H1 (cell line): Measurements from ENCODE around the gene APOA1. TPM values are rescaled to one million over a fixed set of nuclear protein-coding genes. Genes with fewer than 3 reads are reported as not detected.

Experiments
- CTCF ChIA-PET: fragments of 300-600 bp; sonication (Branson Sonifier 250); formaldehyde crosslinking; loops from one replicate; lab custom pipeline; 2021; ENCODE audit not compliant: partially characterized antibody; lab: Charles Lee
- POLR2A ChIA-PET: fragments of 300-600 bp; sonication (Branson Sonifier 250); formaldehyde crosslinking; loops from one replicate; lab custom pipeline; 2021; ENCODE audit warnings: inconsistent platforms; ENCODE audit not compliant: partially characterized antibody; lab: Charles Lee
- DNase-seq, 2 experiments: peaks; one replicate each; pipeline versions ENCODE4 v3.0.0 to v3.0.0-alpha.2; 2010 to 2022; ENCODE audit warnings: low spot score in 2 of 2, low read depth in 1 of 2, mixed read lengths in 1 of 2
- FAIRE-seq: peaks from 2 replicates; lab custom pipeline; 2011; peaks lifted over from hg19 to GRCh38; lab: Jason Lieb, UNC
- H2AFZ ChIP-seq: 2 replicates; pipeline ENCODE4 v1.8.1; 2012; ENCODE audit warnings: low read length, inconsistent platforms
- H2AK5ac ChIP-seq: 2 replicates; pipeline ENCODE4 v1.6.1; 2013; ENCODE audit warnings: low read depth, low read length
- H2BK120ac ChIP-seq: replicated peaks from 2 replicates; pipeline ENCODE3; 2013; ENCODE audit warnings: low read depth, low read length, inconsistent platforms
- H2BK12ac ChIP-seq: 2 replicates; pipeline ENCODE4 v1.6.1; 2013; ENCODE audit warnings: low read depth, low read length
- H2BK15ac ChIP-seq: 2 replicates; pipeline ENCODE4 v1.6.1; 2013; ENCODE audit warnings: low read length
- H2BK20ac ChIP-seq: 2 replicates; pipeline ENCODE4 v1.6.1; 2013; ENCODE audit warnings: low read length
- H2BK5ac ChIP-seq: 2 replicates; pipeline ENCODE4 v1.6.1; 2013; ENCODE audit warnings: low read depth, low read length
- H3K14ac ChIP-seq: 2 replicates; pipeline ENCODE4 v1.6.1; 2013; ENCODE audit warnings: inconsistent platforms; ENCODE audit not compliant: insufficient read length
- H3K18ac ChIP-seq: 2 replicates; pipeline ENCODE4 v1.6.1; 2013; ENCODE audit warnings: low read length; ENCODE audit errors: extremely low read depth
- H3K23ac ChIP-seq: 2 replicates; pipeline ENCODE4 v1.6.1; 2013; ENCODE audit warnings: inconsistent platforms; ENCODE audit not compliant: insufficient read length
- H3K23me2 ChIP-seq: 2 replicates; pipeline ENCODE4 v1.6.1; 2013; ENCODE audit warnings: low read depth, low read length
- H3K27ac ChIP-seq: 2 replicates; pipeline ENCODE4 v1.6.1; 2011; ENCODE audit warnings: low read depth, low read length, inconsistent platforms
- H3K27me3 ChIP-seq, 4 experiments: replicated peaks in 1 of 4; 1 replicate in 1 of 4; 2 replicates in 3 of 4; pipeline versions ENCODE4 v1.6.1 to v1.8.1; 2011 to 2013; ENCODE audit warnings: low read length in 3 of 4, mild to moderate bottlenecking in 3 of 4, inconsistent platforms in 2 of 4, mixed read lengths in 2 of 4, moderate library complexity in 1 of 4; ENCODE audit not compliant: control insufficient read depth in 3 of 4, insufficient read depth in 3 of 4; ENCODE audit errors: extremely low read depth in 1 of 4
- H3K36me3 ChIP-seq, 4 experiments: 2 replicates each; pipeline versions ENCODE4 v1.6.1 to v1.8.1; 2011 to 2013; ENCODE audit warnings: mild to moderate bottlenecking in 4 of 4, low read length in 3 of 4, moderate library complexity in 2 of 4, control low read depth in 1 of 4, inconsistent platforms in 1 of 4; ENCODE audit not compliant: insufficient read depth in 4 of 4, control insufficient read depth in 2 of 4
- H3K4ac ChIP-seq: replicated peaks from 2 replicates; pipeline ENCODE3; 2013; ENCODE audit warnings: low read length, low read depth, mixed read lengths, inconsistent platforms; ENCODE audit not compliant: insufficient read length
- H3K4me1 ChIP-seq, 4 experiments: replicated peaks in 1 of 4; 1 replicate in 1 of 4; 2 replicates in 3 of 4; pipeline versions ENCODE4 v1.6.1 to v1.8.1; 2011 to 2013; ENCODE audit warnings: low read length in 3 of 4, inconsistent platforms in 2 of 4, mixed read lengths in 1 of 4; ENCODE audit not compliant: insufficient read depth in 4 of 4, control insufficient read depth in 3 of 4
- H3K4me2 ChIP-seq, 2 experiments: 2 replicates each; pipeline versions ENCODE4 v1.6.1 to v1.8.1; 2011 to 2013; ENCODE audit warnings: low read depth in 2 of 2, low read length in 2 of 2, control low read depth in 1 of 2, inconsistent platforms in 1 of 2, mild to moderate bottlenecking in 1 of 2; ENCODE audit not compliant: insufficient read depth in 1 of 2
- H3K4me3 ChIP-seq, 4 experiments: fragments of 200-600, 300-600 bp in 1 of 4; sonication (generic), shearing (Covaris generic), sonication (Bioruptor Twin) in 1 of 4; 2 replicates each; pipeline versions ENCODE4 v1.5.1 to v1.8.1; 2011 to 2016; ENCODE audit warnings: low read length in 4 of 4, low read depth in 3 of 4, control low read depth in 2 of 4, inconsistent platforms in 2 of 4, mild to moderate bottlenecking in 2 of 4, mixed read lengths in 1 of 4, moderate library complexity in 1 of 4; ENCODE audit not compliant: insufficient read depth in 2 of 4; ENCODE audit errors: extremely low read depth in 1 of 4
- H3K56ac ChIP-seq: replicated peaks from 2 replicates; pipeline ENCODE3; 2013; ENCODE audit warnings: low read depth, mild to moderate bottlenecking, mixed read lengths, low read length, inconsistent platforms; ENCODE audit not compliant: insufficient read length
- H3K79me1 ChIP-seq: 2 replicates; pipeline ENCODE4 v1.6.1; 2013; ENCODE audit warnings: low read depth, low read length, control low read depth
- H3K79me2 ChIP-seq, 2 experiments: 2 replicates each; pipeline versions ENCODE4 v1.6.1 to v1.8.1; 2012 to 2013; ENCODE audit warnings: low read length in 2 of 2, mild to moderate bottlenecking in 2 of 2, inconsistent platforms in 1 of 2; ENCODE audit not compliant: insufficient read depth in 2 of 2, control insufficient read depth in 1 of 2
- H3K9ac ChIP-seq, 4 experiments: replicated peaks in 1 of 4; 1 replicate in 1 of 4; 2 replicates in 3 of 4; pipeline versions ENCODE4 v1.6.1 to v1.8.1; 2011 to 2013; ENCODE audit warnings: low read depth in 3 of 4, low read length in 3 of 4, control low read depth in 2 of 4, mild to moderate bottlenecking in 2 of 4, moderate library complexity in 2 of 4, inconsistent platforms in 1 of 4; ENCODE audit errors: extremely low read depth in 1 of 4
- H3K9me3 ChIP-seq, 2 experiments: 2 replicates each; pipeline versions ENCODE4 v1.6.1 to v1.8.1; 2012 to 2013; ENCODE audit warnings: mild to moderate bottlenecking in 2 of 2, moderate library complexity in 2 of 2, control low read depth in 1 of 2, inconsistent platforms in 1 of 2, low read depth in 1 of 2, low read length in 1 of 2, mixed read lengths in 1 of 2; ENCODE audit not compliant: insufficient read depth in 2 of 2
- H4K20me1 ChIP-seq, 2 experiments: replicated peaks in 1 of 2; 2 replicates each; pipeline versions ENCODE3 to v1.8.1; 2011 to 2013; ENCODE audit warnings: inconsistent platforms in 2 of 2, low read length in 2 of 2, mild to moderate bottlenecking in 1 of 2; ENCODE audit not compliant: insufficient read depth in 2 of 2, control insufficient read depth in 1 of 2
- H4K5ac ChIP-seq: 2 replicates; pipeline ENCODE4 v1.6.1; 2013; ENCODE audit warnings: low read length, low read depth, mixed read lengths, inconsistent platforms; ENCODE audit not compliant: insufficient read length
- H4K8ac ChIP-seq: 2 replicates; pipeline ENCODE4 v1.8.0; 2013; ENCODE audit warnings: mild to moderate bottlenecking, moderate library complexity, low read length, inconsistent platforms; ENCODE audit not compliant: insufficient read depth; ENCODE audit errors: extremely low read depth
- H4K91ac ChIP-seq: replicated peaks from 2 replicates; pipeline ENCODE3; 2013; ENCODE audit warnings: low read length, mixed read lengths, inconsistent platforms; ENCODE audit not compliant: insufficient read length
- CHD1 ChIP-seq: IDR thresholded peaks from 2 replicates; pipeline ENCODE4 v1.6.1; 2012; ENCODE audit warnings: low read depth, low read length, improper control_type of control experiment
- TEAD4 ChIP-seq: IDR thresholded peaks from 2 replicates; pipeline ENCODE4 v1.6.1; 2012; ENCODE audit warnings: low read depth, low read length, inconsistent platforms, mixed read lengths
- WGBS, 2 experiments: shearing (Covaris generic) in 1 of 2; methylation state at CpG; one replicate each; pipeline versions ENCODE4 v1.1.6 to v1.1.7; 2013 to 2015; ENCODE audit warnings: low lambda C conversion rate in 2 of 2, mixed read lengths in 2 of 2, inconsistent platforms in 1 of 2, low coverage in 1 of 2, missing lambda C conversion rate in 1 of 2; ENCODE audit not compliant: insufficient replicate concordance in 2 of 2, insufficient coverage in 1 of 2, insufficient read length in 1 of 2; ENCODE audit errors: extremely low coverage in 1 of 2, missing lambda C conversion rate in 1 of 2; 5-methylcytosine and 5-hydroxymethylcytosine counted together
- long read RNA-seq, 2 experiments: library from RNA in 1 of 2; library from capped mRNA in 1 of 2; stranded (forward); transcript quantifications; one replicate each; pipeline ENCODE4 v2.0.0, GENCODE V29; 2021; ENCODE audit warnings: inconsistent platforms in 1 of 2
- polyA minus RNA-seq, 3 experiments: library from RNA; depleted of rRNA, polyadenylated mRNA; stranded (reverse); fragments of >200 nt; gene quantifications; 1 replicate in 2 of 3; 2 replicates in 1 of 3; pipeline ENCODE4 v1.2.3, GENCODE V29; 2011
- polyA plus RNA-seq, 7 experiments: library from polyadenylated mRNA; depleted of rRNA in 3 of 7; stranded (reverse) in 5 of 7; unstranded in 2 of 7; fragments of >200 nt in 5 of 7; fragments of 200-250 nt in 2 of 7; gene quantifications; 1 replicate in 5 of 7; 2 replicates in 1 of 7; 4 replicates in 1 of 7; pipeline versions ENCODE4 v1.2.1 to v1.2.3, GENCODE V29; 2011 to 2013; ENCODE audit warnings: missing spikeins in 2 of 7, mixed read lengths in 2 of 7
- total RNA-seq: library from RNA; stranded (reverse); fragmentation: NEBNext Ultra II Directional; extraction: Animal tissue kit (Norgen Biotek cat#: 25700); gene quantifications from 2 replicates; pipeline ENCODE4 v1.2.1, GENCODE V29; 2021

The APOA1 gene
- 0.48 TPM in 1 of 2 replicates, not detected in the other for total RNA-seq
- 0.47 and 0.80 TPM in 2 replicates for polyA plus RNA-seq (2011; rRNA removed)
- polyA plus RNA-seq (2011; cell fraction: cytosol; rRNA removed): 0.92 TPM
- 0.63 TPM for polyA plus RNA-seq (2011; cell fraction: nucleus; rRNA removed)
- 1.3 to 1.6 TPM (median 1.5 TPM) in 4 replicates for polyA plus RNA-seq (2012, experiment 1 of 2)
- polyA plus RNA-seq (2012, experiment 2 of 2): 2.1 TPM
- 0.20 TPM for polyA plus RNA-seq (2013, experiment 1 of 2)
- polyA plus RNA-seq (2013, experiment 2 of 2): 0.39 TPM
- 0.66 TPM in 1 of 2 replicates, not detected in the other for polyA minus RNA-seq (2011; rRNA and poly(A)+ RNA removed)
- not detected for polyA minus RNA-seq (2011; cell fraction: cytosol; rRNA and poly(A)+ RNA removed)
- not detected for polyA minus RNA-seq (2011; cell fraction: nucleus; rRNA and poly(A)+ RNA removed)
- long read RNA-seq, experiment 1: 0 reads
- long read RNA-seq, experiment 2: 0 reads

DNA sequence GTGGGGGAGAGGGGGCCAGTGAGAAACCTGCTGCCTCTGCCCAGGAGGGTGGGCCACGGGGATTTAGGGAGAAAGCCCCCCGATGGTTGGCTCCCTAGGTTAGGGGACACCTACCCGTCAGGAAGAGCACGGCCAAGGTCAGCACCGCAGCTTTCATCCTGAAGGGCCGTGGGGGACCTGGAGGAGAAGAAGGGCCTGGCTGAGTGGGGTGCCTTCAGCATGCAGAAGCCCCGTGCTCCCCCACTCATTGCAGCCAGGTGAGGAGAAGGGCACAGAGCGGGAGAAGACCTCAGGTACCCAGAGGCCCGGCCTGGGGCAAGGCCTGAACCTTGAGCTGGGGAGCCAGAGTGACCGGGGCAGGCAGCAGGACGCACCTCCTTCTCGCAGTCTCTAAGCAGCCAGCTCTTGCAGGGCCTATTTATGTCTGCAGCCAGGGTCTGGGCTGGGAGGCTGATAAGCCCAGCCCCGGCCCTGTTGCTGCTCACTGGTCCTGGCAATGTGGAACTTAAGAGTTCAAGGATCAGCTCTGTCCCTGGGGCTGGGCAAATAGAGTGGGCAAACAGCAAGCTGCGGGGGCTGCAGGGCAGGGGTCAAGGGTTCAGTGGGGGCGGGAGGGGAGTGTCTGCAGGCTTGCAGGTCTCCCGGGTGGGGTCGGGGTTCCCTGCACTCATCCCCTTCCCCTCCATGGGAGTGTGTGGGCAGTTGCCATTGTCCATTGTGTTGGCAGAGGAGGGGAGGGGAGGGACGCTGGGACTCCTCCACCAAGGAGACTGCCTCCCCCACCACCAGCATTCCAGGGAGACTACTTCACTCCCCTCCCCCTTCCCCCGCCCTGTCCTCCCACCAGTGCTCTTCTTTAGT, at the start of gene APOA1:
TSS of gene APOA1 (minus strand) at position 392 of the 861 bp plus-strand sequence. CDS start at position 157, 235 bp downstream.
- no peak within 1 kb of the TSS for H3K23ac ChIP-seq
- ChIA-PET CTCF (interaction anchor here (0.7 to 12.2 kb wide), 16 partner anchors 11 to 389 kb away, joined by 3 to 237 read pairs (median 8); partner anchors contain the start of genes APOA4, APOA5 and ZPR1), POLR2A (interaction anchor here (0.9 to 2.4 kb wide), 4 partner anchors 8 to 307 kb away, joined by 3 to 14 read pairs (median 4); partner anchors contain the start of genes PAFAH1B2 and ZPR1)
- no peak within 1 kb of the TSS for H2BK20ac ChIP-seq
- peak; percentile 74; the same call in 1 of the 2 replicates for TF ChIP-seq TEAD4
- TF ChIP-seq CHD1: no peak
- H3K79me2 ChIP-seq: no peaks in the 10 kb centered on the region
- H2BK120ac ChIP-seq: no peak within 1 kb of the TSS
- no peak within 1 kb of the TSS for H3K56ac ChIP-seq
- no peak within 1 kb of the TSS for H2AFZ ChIP-seq
- H3K9me3 ChIP-seq: no peaks in the 10 kb centered on the region
- H2BK5ac ChIP-seq: no peak within 1 kb of the TSS
- H3K27ac ChIP-seq: no peak within 1 kb of the TSS
- DNase-seq (no peak), FAIRE-seq (no peak)
- no peaks in the 10 kb centered on the region for H3K79me1 ChIP-seq
- H3K4me1 ChIP-seq: peaks cover 0 to 24% (median 4%) of the 10 kb centered on the region in 4 experiments; a peak in 6 of 7 replicates
- peak within 1 kb of the TSS; percentile 32 for H3K4ac ChIP-seq
- no peak within 1 kb of the TSS for H3K18ac ChIP-seq
- no peaks in the 10 kb centered on the region; a peak in 1 of 8 replicates for H3K36me3 ChIP-seq
- H2AK5ac ChIP-seq: no peak within 1 kb of the TSS
- no peak within 1 kb of the TSS for H3K9ac ChIP-seq
- H4K91ac ChIP-seq: no peak within 1 kb of the TSS
- peaks cover 0 to 7% (median 5%) of the 10 kb centered on the region in 4 experiments; a peak in 3 of 7 replicates for H3K27me3 ChIP-seq
- peak within 1 kb of the TSS; percentile 53; the same call in 1 of the 2 replicates for H2BK12ac ChIP-seq
- no peak within 1 kb of the TSS for H2BK15ac ChIP-seq
- peaks cover 3% of the 10 kb centered on the region; the same call in 1 of the 2 replicates for H3K23me2 ChIP-seq
- H3K4me2 ChIP-seq: peak within 1 kb of the TSS in 1 of 2 experiments; percentile 80; a peak in 1 of 4 replicates
- H3K14ac ChIP-seq: no peak within 1 kb of the TSS
- WGBS, 2 experiments: 86% methylated on average over 14 of the region's 19 CpGs; no CpG with 5 or more reads in 1 of the 2 experiments
- no peaks in the 10 kb centered on the region for H4K20me1 ChIP-seq
- peak within 1 kb of the TSS; percentile 54 for H4K8ac ChIP-seq
- no peak within 1 kb of the TSS for H3K4me3 ChIP-seq
- no peak within 1 kb of the TSS for H4K5ac ChIP-seq
